Activated gamma-delta T cell treated with Interleukin-2 at 50 U/mL for 16 hours (primary cell): Measurements from ENCODE around the gene RAB30.
A peak's percentile ranks its signal among the peaks of the same experiment; 100 is the strongest.
"Not testable (repeated sequence)": the region's sequence is repeated elsewhere in the genome, so short reads cannot be mapped to it uniquely, and the experiment has no call there.

Experiments
- DNase-seq: peaks from one replicate; pipeline ENCODE4 v3.0.0-alpha.2; 2020

Gene RAB30

GRCh38 chr11:82979824-82980223 lies 91.9 kb downstream of the RAB30 start:
- no peak for DNase-seq

DNA sequence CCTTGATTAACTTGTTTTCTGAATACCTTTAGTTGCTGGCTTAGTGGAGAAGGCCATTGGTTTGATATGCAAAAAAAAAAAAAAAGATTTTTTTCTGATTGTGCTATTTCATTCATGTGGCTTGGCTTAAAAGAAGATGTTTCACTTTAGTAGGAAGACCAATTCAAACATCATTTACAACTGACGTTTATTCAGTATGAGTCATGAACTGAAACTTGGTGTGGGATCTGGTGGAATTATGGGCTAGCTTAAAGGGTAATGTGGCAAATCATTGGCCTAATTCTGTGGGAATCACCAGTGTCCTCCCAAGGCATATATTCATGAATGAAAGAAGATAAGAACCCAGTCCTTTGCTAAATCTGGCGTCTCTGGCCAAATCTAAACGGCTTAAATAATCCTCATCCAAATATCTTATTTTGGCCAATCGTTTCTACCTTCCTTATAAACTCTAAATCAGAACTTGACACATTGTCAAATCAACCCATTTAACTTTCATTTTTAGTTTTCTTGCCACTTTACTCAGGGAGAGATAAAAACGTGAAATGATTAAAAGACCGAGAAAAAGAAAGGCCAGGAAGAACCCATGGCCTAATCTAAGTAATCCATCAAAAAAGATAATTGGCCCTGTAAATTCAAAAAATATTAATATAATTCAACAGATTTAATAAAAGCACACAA lies 93.1 kb downstream of the RAB30 start:
- DNase-seq = no peak

- no peak for DNase-seq
Measured at GRCh38 chr11:82976786-82977185, 94.9 kb downstream of the RAB30 start.

DNA sequence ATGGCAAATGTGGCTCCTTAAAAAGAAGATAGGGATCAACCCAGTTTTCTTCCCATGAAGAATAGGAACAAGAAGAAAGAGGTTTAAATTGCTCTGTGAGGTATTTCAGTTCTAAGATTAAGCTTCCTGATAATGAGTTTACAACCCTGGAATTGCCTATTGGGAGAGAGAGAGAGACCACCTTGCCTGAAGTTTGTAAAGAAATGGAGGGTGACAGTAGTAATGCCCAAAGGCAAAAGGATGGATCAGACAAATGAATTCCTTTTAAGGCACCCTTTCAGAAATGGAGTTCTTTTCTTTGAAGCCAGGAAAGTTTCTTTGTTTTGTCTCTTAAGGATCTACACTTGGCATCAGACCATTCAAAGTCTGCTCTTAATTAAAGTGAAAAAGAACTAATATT lies 95.8 kb downstream of the RAB30 start:
- no peak for DNase-seq

DNA sequence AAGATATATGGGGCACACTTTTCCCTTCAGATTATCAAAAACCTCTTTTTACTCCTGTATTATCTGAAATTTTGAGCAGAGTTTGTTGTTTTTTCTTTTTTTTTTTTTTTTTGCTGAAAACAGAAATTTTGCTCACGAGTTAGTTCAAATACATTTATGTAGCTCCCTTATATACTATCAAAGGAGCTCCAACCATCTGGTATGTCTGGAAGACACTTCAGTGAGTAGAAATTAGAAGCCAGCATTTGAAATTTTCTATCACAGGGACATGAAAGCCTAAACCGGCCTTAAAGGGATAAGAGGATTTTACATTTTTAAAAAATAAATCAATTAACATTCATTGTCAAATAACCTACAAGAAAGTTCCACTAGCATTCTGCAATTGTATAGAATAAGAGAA lies 96.8 kb downstream of the RAB30 start:
- DNase-seq = no peak

GRCh38 chr11:82974135-82974534 lies 97.6 kb downstream of the RAB30 start:
- DNase-seq = no peak

DNA sequence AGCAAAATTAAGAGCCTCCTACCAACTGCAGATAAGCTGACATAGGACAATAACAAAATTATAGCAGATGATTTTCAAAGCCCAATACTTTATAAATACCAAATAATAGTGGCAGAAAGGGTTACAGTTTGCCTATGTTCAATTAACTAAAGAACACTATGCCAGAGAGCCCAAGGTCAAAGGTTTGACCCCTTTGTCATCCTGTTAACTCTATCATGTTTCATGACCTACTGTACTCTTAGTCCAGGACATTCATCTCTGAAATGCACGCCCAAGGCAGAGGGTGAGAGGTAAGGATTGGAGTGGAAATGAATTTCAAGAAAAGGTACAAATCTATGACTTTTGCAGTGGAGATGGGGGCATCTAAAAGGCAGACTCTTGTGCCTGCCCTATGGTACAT lies 99.6 kb downstream of the RAB30 start:
- no peak for DNase-seq

GRCh38 chr11:82971519-82971946 lies 100.2 kb downstream of the RAB30 start:
- DNase-seq = peak; percentile 27

DNA sequence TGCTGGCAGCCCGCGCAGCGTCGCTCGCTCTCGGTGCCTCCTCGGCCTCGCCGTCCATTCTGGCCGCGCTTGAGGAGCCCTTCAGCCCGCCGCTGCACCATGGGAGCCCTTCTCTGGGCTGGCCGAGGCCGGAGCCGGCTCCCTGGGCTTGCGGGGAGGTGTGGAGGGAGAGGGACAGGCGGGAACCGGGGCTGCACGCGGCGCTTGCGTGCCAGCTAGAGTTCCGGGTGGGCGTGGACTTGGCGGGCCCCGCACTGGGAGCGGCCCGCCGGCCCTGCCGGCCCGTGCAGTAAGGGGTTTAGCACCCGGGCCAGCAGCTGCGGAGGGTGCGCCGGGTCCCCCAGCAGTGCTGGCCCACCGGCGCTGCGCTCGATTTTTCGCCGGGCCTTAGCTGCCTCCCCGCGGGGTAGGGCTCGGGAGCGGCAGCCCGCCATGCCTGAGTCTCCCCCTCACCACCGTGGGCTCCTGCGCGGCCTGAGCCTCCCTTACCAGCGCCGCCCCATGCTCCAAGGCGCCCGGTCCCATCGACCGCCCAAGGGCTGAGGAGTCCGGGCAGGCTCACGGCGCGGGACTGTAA lies 101.1 kb downstream of the RAB30 start:
- not testable (repeated sequence) for DNase-seq

- DNase-seq = no peak
Measured at GRCh38 chr11:82969811-82970210, 101.9 kb downstream of the RAB30 start.

DNA sequence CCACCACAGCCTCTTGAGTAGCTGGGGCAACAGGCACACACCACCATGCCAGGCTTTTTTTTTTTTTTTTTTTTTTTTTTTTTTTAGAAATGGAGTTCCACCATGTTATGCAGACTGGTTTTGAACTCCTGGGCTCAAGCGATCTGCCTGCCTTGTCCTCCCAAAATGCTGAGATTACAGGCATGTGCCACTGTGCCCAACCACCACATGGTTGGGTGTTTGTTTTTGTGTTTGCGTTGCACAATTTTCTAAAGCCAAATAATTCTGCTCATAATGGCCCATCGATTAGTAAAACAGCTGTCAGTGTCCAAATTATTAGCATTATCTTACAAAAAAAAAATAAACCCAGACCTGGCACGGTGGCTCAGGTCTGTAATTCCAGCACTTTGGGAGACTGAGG lies 104.3 kb downstream of the RAB30 start:
- DNase-seq = no peak

DNA sequence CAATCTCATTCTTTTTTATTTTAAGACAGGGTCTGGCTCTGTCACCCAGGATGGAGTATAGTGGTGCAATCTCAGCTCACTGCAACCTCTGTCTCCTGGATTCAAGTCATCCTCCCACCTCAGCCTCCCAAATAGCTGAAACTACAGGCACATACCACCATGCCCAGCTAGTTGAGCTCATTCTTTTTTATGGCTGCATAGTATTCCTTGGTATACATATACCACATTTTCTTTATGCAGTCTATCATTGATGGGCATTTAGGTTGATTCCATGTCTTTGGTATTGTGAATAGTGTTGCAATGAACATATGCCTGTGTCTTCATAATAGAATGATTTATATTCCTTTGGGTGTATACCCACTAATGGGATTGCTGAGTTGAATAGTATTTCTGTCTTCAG lies 109.7 kb downstream of the RAB30 start:
- not testable (repeated sequence) for DNase-seq

DNA sequence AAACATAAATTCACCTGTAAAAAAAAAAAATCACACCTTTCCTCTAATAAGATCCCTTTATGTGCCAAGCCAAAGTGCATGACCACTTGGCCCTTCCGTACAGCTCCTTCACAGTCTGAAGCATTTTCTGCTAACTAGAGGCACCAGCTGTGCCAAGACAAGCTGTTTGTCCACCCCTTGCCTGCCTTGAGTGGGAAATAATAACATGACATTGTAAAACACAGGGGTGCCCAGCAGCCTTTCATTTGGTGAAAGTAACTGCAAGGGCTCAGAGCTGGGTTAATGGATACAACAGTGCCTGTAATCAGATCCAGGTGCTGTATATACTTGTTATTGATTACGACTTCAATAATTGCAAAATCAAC lies 110.9 kb downstream of the RAB30 start:
- no peak for DNase-seq

- peak; percentile 41 for DNase-seq
Measured at GRCh38 chr11:82959987-82960778, 111.5 kb downstream of the RAB30 start.

DNA sequence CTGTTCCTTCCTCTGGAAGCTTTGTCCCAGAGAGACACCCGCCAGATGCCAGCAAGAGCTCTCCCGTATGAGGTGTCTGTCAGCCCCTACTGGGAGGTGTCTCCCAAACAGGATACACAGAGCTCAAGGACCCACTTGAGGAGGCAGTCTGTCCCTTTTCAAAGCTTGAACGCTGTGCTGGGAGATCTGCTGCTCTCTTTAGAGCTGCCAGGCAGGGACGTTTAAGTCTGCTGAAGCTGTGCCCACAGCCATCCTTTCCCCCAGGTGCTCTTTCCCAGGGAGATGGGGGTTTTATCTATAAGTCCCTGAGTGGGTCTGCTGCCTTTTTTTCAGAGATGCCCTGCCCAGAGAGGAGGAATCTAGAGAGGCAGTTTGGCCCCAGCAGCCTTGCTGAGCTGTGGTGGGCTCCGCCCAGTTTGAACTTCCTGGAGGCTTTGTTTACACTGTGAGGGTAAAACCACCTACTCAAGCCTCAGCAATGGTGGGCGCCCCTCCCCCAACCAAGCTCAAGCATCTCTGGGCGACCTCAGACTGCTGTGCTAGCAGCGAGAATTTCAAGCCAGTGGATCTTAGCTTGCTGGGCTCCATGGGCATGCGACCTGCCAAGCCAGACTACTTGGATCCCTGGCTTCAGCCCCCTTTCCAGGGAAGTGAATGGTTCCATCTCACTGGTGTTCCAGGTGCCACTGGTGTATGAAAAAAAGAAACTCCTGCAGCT lies 115.8 kb downstream of the RAB30 start:
- peak; percentile 88 for DNase-seq

- DNase-seq = not testable (repeated sequence)
Measured at GRCh38 chr11:82950502-82950901, 121.2 kb downstream of the RAB30 start.

DNA sequence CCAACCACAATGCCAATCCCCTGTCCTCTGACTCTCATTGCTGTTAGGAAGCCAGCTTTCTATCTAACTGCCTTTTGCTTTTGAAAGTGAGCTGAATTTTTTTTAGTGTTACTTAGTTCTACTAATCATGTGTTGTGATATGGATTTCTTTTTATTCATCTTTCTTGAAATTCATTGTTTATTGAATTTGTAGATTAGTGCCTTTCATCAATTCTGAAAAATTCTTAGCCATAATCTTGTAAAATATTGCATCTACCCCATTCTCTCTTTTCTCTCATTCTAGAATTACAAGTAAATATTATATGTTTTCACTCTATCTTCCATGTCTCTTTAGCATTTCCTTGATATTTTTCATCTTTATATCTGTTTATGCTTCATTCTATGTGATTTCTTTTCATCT lies 122.3 kb downstream of the RAB30 start:
- DNase-seq = no peak

DNA sequence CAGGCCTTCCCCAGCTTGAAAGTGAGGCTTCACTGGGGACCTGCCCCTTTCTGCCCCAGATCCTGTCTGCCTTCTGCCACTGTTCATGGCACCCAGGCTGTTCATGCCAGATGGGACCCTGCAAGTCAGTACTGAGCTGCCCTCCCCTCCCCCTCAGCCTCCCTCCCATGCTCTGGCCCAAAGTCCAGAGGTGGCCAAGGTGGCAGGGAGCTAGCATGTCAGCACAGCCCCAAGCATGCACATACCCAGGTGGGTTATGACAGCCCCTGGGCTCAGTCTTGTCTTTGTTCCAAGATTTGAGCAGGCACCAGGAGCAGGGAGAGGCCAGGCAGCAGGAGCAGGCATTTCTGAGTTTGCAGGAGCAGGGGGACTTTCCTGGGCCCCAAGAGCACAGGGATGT lies 126.0 kb downstream of the RAB30 start:
- no peak for DNase-seq

- DNase-seq = not testable (repeated sequence)
Measured at GRCh38 chr11:82945041-82945440, 126.7 kb downstream of the RAB30 start.

- no peak for DNase-seq
Measured at GRCh38 chr11:82944198-82944597, 127.5 kb downstream of the RAB30 start.

- DNase-seq = not testable (repeated sequence)
Measured at GRCh38 chr11:82943430-82943829, 128.3 kb downstream of the RAB30 start.

DNA sequence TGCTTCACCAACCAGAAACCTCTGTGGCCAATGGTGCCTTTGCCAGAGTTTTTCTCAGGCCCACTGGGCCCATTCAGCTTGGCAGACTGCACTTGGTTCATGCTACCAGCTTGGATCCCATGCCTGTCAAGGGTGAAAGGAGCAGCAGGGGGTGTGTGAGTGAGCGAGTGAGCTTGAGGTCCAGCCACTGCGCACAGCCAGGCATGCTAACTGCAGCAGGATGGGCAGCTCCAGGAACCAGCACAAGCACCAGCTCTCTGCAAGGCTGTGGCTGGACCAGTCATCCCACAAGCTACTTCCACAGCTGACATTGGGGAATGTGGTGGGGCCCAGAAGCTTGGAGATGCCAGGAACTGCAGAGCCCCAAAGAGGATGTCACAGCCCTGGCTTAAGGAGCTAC lies 129.3 kb downstream of the RAB30 start:
- DNase-seq = no peak

GRCh38 chr11:82939456-82939855 lies 132.2 kb downstream of the RAB30 start:
- no peak for DNase-seq

GRCh38 chr11:82937554-82937953 lies 134.1 kb downstream of the RAB30 start:
- DNase-seq = no peak
